Bladder microvascular endothelial cell (primary cell): ENCODE results near the gene ADM. TPM values are rescaled to one million over a fixed set of nuclear protein-coding genes. Genes with fewer than 3 reads are reported as not detected.

ENCODE experiments used
- total RNA-seq: library from RNA; depleted of rRNA; stranded (reverse); fragments of >200 nt; gene quantifications from 2 replicates; pipeline ENCODE4 v1.2.3, GENCODE V29; 2014

Gene ADM
- total RNA-seq = 210 and 381 TPM in 2 replicates

GRCh38 chr11:10304495-10305261, at the start of gene ADM:
Gene ADM (plus strand): TSS chr11:10305073. CDS start chr11:10305701, 628 bp downstream.

GRCh38 chr11:10293423-10294289, 11.2 kb upstream of the ADM start, which contains the start of gene SBF2:
Gene SBF2 (minus strand): TSS chr11:10294219. CDS start chr11:10294069, 150 bp downstream.

Other genes starting within 250 kb of the ADM start
- gene SBF2, start 10.9 kb upstream of the ADM start, total RNA-seq = 20.4 and 48.7 TPM in 2 replicates
- 1.1 and 3.1 TPM in 2 replicates for gene AMPD3, start 150.2 kb downstream of the ADM start, total RNA-seq
- 25.1 and 38.0 TPM in 2 replicates for gene RNF141, start 236.1 kb downstream of the ADM start, total RNA-seq